GM19372 (cell line): ENCODE measurements around the gene SCN8A.

Experiments used
- ATAC-seq: cut with Tn5 transposase; IDR thresholded peaks from one replicate; pipeline ENCODE4 v1.9.1; 2021; ENCODE audit warnings: mild to moderate bottlenecking, low read depth, moderate library complexity; ENCODE audit not compliant: unreplicated experiment

The SCN8A gene

GRCh38 chr12:51700887-51701286, 109.9 kb downstream of the SCN8A start:
- ATAC-seq, result no peak

- ATAC-seq, result no peak
Measured at GRCh38 chr12:51702587-51702986, 111.6 kb downstream of the SCN8A start.

GRCh38 chr12:51705450-51705849, 114.4 kb downstream of the SCN8A start:
- no peak for ATAC-seq

GRCh38 chr12:51706206-51706605, 115.2 kb downstream of the SCN8A start:
- no peak for ATAC-seq

- no peak for ATAC-seq
Measured at GRCh38 chr12:51714666-51715065, 123.6 kb downstream of the SCN8A start.

- no peak for ATAC-seq
Measured at GRCh38 chr12:51717326-51717925, 126.4 kb downstream of the SCN8A start.

- no peak for ATAC-seq
Measured at GRCh38 chr12:51721282-51721940, 130.4 kb downstream of the SCN8A start.

- ATAC-seq, result no peak
Measured at GRCh38 chr12:51722431-51722830, 131.4 kb downstream of the SCN8A start.

GRCh38 chr12:51726161-51726560, 135.1 kb downstream of the SCN8A start:
- ATAC-seq, result no peak

GRCh38 chr12:51726931-51727330, 135.9 kb downstream of the SCN8A start:
- ATAC-seq, result no peak

- ATAC-seq, result no peak
Measured at GRCh38 chr12:51729331-51729730, 138.3 kb downstream of the SCN8A start.

- no peak for ATAC-seq
Measured at GRCh38 chr12:51730745-51731144, 139.7 kb downstream of the SCN8A start.

GRCh38 chr12:51740536-51740935, 149.5 kb downstream of the SCN8A start:
- no peak for ATAC-seq

- ATAC-seq, result no peak
Measured at GRCh38 chr12:51744235-51744634, 153.2 kb downstream of the SCN8A start.

- no peak for ATAC-seq
Measured at GRCh38 chr12:51744957-51745356, 153.9 kb downstream of the SCN8A start.

GRCh38 chr12:51746416-51746815, 155.4 kb downstream of the SCN8A start:
- no peak for ATAC-seq

GRCh38 chr12:51748235-51748634, 157.2 kb downstream of the SCN8A start:
- no peak for ATAC-seq

- ATAC-seq, result no peak
Measured at GRCh38 chr12:51749206-51749985, 158.4 kb downstream of the SCN8A start.

GRCh38 chr12:51749986-51750317, 158.9 kb downstream of the SCN8A start:
- no peak for ATAC-seq

- ATAC-seq, result no peak
Measured at GRCh38 chr12:51751661-51752060, 160.6 kb downstream of the SCN8A start.

- no peak for ATAC-seq
Measured at GRCh38 chr12:51752234-51752889, 161.3 kb downstream of the SCN8A start.
